ENCODE data around the gene DRG2.

DRG2 gene

GRCh38 chr17:18087610-18088491 is at the start of gene DRG2:
Gene DRG2 (plus strand): TSS chr17:18087948. CDS start chr17:18088024, 76 bp downstream.
- DNase-seq (ENCODE audit: low read depth) = peak; percentile 89

GRCh38 chr17:18038149-18038850 is 49.4 kb upstream of the DRG2 start:
- peak; percentile 16 for DNase-seq (ENCODE audit: low read depth)

- DNase-seq (ENCODE audit: low read depth) = peak; percentile 99
Observed at GRCh38 chr17:18038861-18039534, 48.8 kb upstream of the DRG2 start, which contains the start of the genes ATPAF2 and GID4. Gene ATPAF2 (minus strand): TSS chr17:18039168. CDS start chr17:18039013, 155 bp downstream. Gene GID4 (plus strand): TSS chr17:18039408. CDS start chr17:18039465, 57 bp downstream.

GRCh38 chr17:18039535-18040260 is 48.0 kb upstream of the DRG2 start:
- DNase-seq (ENCODE audit: low read depth) = no peak

- DNase-seq (ENCODE audit: low read depth) = no peak
Observed at GRCh38 chr17:18040261-18040858, 47.4 kb upstream of the DRG2 start.

- no peak for DNase-seq (ENCODE audit: low read depth)
Observed at GRCh38 chr17:18041776-18042175, 46.0 kb upstream of the DRG2 start.

- DNase-seq (ENCODE audit: low read depth) = no peak
Observed at GRCh38 chr17:18042983-18043382, 44.8 kb upstream of the DRG2 start.

- DNase-seq (ENCODE audit: low read depth) = no peak
Observed at GRCh38 chr17:18043491-18043890, 44.3 kb upstream of the DRG2 start.

GRCh38 chr17:18044609-18045008 is 43.1 kb upstream of the DRG2 start:
- no peak for DNase-seq (ENCODE audit: low read depth)

- no peak for DNase-seq (ENCODE audit: low read depth)
Observed at GRCh38 chr17:18045691-18046350, 41.9 kb upstream of the DRG2 start.

- DNase-seq (ENCODE audit: low read depth) = no peak
Observed at GRCh38 chr17:18055597-18055996, 32.2 kb upstream of the DRG2 start.

- DNase-seq (ENCODE audit: low read depth) = no peak
Observed at GRCh38 chr17:18056214-18056613, 31.5 kb upstream of the DRG2 start.

GRCh38 chr17:18059283-18059682 is 28.5 kb upstream of the DRG2 start:
- no peak for DNase-seq (ENCODE audit: low read depth)

GRCh38 chr17:18064053-18064452 is 23.7 kb upstream of the DRG2 start:
- DNase-seq (ENCODE audit: low read depth) = no peak

- no peak for DNase-seq (ENCODE audit: low read depth)
Observed at GRCh38 chr17:18065546-18065945, 22.2 kb upstream of the DRG2 start.

- no peak for DNase-seq (ENCODE audit: low read depth)
Observed at GRCh38 chr17:18066866-18067265, 20.9 kb upstream of the DRG2 start.

- DNase-seq (ENCODE audit: low read depth) = no peak
Observed at GRCh38 chr17:18069101-18069500, 18.6 kb upstream of the DRG2 start.

- DNase-seq (ENCODE audit: low read depth) = no peak
Observed at GRCh38 chr17:18070861-18071340, 16.8 kb upstream of the DRG2 start.

- no peak for DNase-seq (ENCODE audit: low read depth)
Observed at GRCh38 chr17:18071751-18072150, 16.0 kb upstream of the DRG2 start.

GRCh38 chr17:18074566-18075272 is 13.0 kb upstream of the DRG2 start:
- DNase-seq (ENCODE audit: low read depth) = no peak

All from activated T-cell treated with anti-CD3 and anti-CD28 coated beads for 24 hours (primary cell).